Measurements from ENCODE around the gene MID1. TPM values are rescaled to one million over a fixed set of nuclear protein-coding genes. Genes with fewer than 3 reads are reported as not detected.
A peak's percentile ranks its signal among the peaks of the same experiment; 100 is the strongest.
"Not testable (repeated sequence)": the region's sequence is repeated elsewhere in the genome, so short reads cannot be mapped to it uniquely, and the experiment has no call there.

Gene MID1
- total RNA-seq, 1 donor from 2014 or later: 7.0 TPM

DNA sequence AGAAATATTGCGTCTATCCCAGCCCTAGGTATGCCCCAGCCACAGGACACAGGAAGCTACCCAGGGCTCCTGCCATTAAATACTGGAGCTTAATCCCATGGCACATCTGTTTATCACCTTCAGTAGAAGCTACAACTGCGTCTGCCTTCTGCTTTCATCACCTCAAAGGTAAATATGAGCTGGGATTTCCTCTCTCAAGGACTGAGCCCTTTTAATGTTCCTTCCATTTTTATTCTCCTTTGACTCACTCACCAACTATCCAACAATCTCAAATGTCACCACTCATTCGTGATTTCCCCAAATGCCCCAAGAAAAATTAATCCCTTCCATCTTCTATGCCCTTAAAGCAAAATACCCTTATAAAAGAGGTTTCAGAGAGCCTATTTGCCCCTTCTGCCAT lies 1.8 kb upstream of the MID1 start:
- ATAC-seq: no peak
- DNase-seq (ENCODE audit: missing footprints): no peak
- intact Hi-C loops (cut with DNase I): no loop called here

DNA sequence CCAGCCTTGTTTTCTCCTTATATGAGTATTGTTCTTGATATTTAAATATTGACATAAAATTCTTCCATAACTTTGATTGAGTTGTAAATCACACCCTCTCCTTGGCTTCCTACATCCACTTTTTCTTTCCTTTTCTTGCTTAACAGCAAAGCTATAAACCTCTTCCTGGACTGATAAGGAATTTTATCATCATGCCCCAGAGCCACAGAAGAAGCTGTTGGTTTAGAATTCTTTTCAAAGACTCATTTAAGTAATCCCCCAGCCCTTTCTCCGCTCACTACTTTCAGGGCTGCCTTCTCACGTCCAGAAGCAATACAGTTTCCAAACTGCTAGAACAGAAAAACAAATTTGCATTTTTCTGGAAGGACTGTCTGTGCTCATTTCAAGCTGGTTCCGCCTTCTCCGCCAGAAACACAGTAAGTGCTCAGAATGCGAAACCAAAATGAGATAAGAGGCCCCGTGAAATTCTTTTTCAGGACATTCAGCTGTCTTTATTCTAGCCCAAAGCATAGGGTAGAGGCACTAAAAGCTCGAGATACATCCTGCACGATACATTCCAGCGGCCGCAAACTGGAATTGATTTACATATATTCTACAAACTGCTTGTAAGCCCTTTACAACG lies 849 bp downstream of the MID1 start:
- DNase-seq (ENCODE audit: missing footprints) (no peak), ATAC-seq (peak; percentile 9)
- intact Hi-C loops (cut with DNase I): loop anchor here (5.0 to 10.0 kb wide), 2 partner anchors 135 to 427 kb away; no protein-coding TSS in a partner anchor

GRCh38 chrX:10618961-10619360 lies 1.4 kb downstream of the MID1 start:
- DNase-seq (ENCODE audit: missing footprints) (no peak), ATAC-seq (no peak)
- intact Hi-C loops (cut with DNase I): loop anchor here (5.0 to 10.0 kb wide), 2 partner anchors 134 to 427 kb away; no protein-coding TSS in a partner anchor

DNA sequence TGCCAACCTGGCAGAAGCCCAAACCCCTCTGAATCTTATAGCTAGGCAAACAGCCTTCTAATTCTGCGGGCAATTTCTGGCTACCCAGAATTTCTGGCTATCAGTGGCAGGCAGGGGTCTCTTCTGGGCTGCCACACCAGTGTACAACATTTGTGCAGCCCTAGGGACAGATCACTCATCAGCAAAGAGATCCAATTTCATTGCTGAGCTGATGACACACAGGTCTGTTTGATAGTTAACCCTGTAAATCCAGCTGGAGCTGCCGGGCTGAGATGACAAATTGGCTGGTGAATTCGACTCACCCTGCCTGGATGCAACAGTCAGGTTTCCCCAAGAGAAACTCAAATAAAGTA lies 2.4 kb downstream of the MID1 start:
- ATAC-seq (no peak), DNase-seq (ENCODE audit: missing footprints) (no peak)
- intact Hi-C loops (cut with DNase I): loop anchor here (5.0 to 10.0 kb wide), 2 partner anchors 133 to 426 kb away; no protein-coding TSS in a partner anchor

DNA sequence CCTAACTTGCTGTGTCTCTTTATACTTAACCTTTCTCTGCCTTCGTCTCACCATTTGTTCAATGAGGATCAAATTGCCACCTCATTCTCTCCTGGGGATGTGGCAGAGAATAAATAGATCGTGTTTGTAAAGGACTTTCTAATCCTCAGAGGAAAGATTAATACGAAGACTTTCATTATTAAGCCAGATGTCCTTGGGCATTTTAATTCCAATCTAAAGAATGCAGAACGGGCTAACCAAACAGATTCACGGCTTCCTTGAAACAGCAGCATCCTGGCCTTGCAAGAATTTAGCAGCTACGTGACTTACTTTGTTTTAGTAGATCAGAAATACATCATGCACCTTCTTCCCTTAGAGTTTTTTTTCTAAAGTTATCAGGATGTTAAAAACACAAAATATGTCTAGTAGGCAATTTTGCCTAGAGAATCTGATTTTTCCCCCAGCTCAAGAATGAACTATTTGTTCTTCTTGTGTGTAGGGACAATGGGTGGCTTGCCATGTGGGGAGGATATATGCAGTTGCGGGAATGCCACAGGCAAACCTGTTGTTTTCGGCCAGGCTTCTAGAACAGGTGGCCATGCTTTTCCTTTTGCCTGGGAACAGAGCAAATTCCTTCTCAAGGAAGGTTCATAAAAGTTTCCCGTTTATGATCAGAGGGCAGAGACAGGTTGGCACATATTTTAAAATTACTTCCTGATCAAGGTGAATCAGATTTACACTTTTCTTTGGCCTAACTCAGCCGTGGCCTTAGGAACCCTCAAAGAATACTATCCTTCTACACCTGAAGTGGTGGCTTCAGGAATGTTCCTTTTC lies 3.0 kb downstream of the MID1 start:
- intact Hi-C loops (cut with DNase I): loop anchor here (5.0 to 10.0 kb wide), 2 partner anchors 133 to 425 kb away; no protein-coding TSS in a partner anchor
- no peak for ATAC-seq
- no peak for DNase-seq (ENCODE audit: missing footprints)

DNA sequence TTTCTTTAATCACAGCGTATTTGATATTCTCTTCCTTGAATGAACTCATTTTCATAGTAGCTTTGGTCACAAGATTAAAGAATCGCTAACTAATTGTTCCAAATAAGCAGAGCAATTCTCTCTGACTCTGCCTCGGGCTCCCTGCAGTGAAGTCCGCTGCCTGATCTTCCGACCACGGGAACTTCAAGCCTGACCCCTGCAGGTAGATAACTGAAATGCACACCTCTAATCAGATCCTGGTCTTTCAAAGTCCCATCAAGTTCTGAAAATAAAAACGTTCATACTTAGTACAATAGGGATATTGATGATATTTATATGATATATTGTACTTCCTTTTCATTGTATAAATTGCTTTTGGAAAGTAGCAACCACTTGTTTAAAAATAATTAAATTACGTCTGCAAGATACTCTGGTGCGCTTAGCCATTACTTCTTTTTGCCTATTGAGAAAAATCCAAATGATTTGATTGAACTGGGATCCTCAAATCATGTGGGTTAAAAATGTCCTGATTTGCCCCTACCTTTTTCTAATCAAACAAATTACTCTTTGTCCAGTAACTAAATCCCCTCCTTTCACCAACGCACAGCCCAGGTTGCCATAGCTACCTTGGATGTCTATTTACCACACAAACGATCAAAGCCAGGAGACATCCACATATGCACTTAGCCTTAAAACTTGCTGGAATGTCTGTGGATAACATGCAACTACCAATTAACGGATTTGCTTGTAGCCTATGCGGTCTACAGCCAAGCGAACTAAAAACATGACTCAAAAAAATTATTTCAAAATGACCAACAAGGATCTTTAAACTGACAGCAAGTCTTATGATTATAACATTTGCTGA lies 4.2 kb downstream of the MID1 start:
- intact Hi-C loops (cut with DNase I): loop anchor here (5.0 to 10.0 kb wide), 2 partner anchors 131 to 424 kb away; no protein-coding TSS in a partner anchor
- no peak for DNase-seq (ENCODE audit: missing footprints)

DNA sequence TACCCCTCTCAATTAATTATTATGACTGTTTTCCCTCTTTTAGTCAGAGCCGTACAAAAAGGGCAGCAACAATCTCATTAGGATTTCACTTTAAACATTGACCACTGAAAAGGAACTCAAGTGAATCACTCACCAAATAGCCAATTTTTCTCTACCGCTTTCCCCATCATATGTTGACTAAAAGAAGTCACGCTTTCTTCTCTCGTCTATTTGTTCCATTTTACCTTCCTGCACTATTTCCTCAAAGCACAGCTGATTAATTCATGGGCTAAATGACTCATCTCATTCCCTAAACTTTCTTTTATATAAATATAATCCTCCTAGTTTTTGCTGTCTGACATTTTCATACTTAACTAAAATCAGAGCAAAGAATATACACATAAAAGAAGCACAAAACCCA lies 8.2 kb downstream of the MID1 start:
- DNase-seq (ENCODE audit: missing footprints): no peak
- ATAC-seq: no peak
- intact Hi-C loops (cut with DNase I): loop anchor here (10.0 kb wide), 1 partner anchor 127 kb away; no protein-coding TSS in a partner anchor

More for the DNA sequence above, 4.2 kb downstream of the MID1 start:
- peak; percentile 58 for ATAC-seq

- intact Hi-C loops (cut with DNase I): loop anchor here (10.0 kb wide), 1 partner anchor 127 kb away; no protein-coding TSS in a partner anchor
- DNase-seq (ENCODE audit: missing footprints) (no peak), ATAC-seq (no peak)
Measured at GRCh38 chrX:10611441-10612090, 8.8 kb downstream of the MID1 start.

DNA sequence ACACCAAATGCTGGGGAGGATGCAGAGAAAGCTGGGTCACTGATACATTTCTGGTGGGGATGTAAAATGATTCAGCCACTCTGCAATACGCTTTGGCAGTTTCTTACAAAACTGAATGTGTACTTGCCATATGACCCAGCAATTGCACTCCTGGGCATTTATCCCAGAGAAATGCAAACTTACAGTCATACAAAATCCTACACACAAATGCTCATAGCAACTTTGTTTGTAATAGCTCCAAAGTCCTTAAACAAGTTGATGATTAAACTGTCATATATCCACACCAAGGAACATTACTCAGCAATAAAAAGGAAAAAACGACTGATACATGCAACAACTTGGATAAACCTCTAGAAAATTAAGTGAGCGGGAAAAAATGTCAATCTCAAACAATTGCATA lies 12.3 kb downstream of the MID1 start:
- ATAC-seq (no peak), DNase-seq (ENCODE audit: missing footprints) (no peak)
- intact Hi-C loops (cut with DNase I): no loop called here

DNA sequence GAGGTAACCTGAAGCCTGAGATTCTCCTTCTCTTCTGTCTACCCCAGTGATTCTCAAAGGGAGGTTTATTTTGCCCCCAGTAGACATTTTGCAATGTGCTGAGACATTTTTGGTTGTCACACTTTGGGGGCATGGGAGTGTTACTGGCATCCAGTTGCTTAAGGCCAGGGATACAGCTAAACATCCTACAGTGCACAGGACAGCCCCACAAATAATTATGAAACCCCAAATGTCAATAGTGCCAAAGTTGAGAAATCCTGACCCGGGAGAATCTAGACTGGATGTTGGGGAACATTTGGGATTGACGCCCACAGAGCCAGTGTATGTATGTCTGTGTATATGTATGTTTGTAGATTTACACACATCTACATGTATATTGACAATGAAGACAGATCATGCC lies 13.2 kb downstream of the MID1 start:
- intact Hi-C loops (cut with DNase I): no loop called here
- no peak for DNase-seq (ENCODE audit: missing footprints)

GRCh38 chrX:10603612-10604011 lies 16.8 kb downstream of the MID1 start:
- DNase-seq (ENCODE audit: missing footprints) (no peak), ATAC-seq (no peak)
- intact Hi-C loops (cut with DNase I): no loop called here

More for the DNA sequence above, 13.2 kb downstream of the MID1 start:
- ATAC-seq: no peak

- intact Hi-C loops (cut with DNase I): no loop called here
- no peak for ATAC-seq
Measured at GRCh38 chrX:10602646-10603045, 17.7 kb downstream of the MID1 start.

GRCh38 chrX:10600479-10600878 lies 19.9 kb downstream of the MID1 start:
- ATAC-seq (no peak), DNase-seq (ENCODE audit: missing footprints) (no peak)
- intact Hi-C loops (cut with DNase I): no loop called here

More at GRCh38 chrX:10602646-10603045, 17.7 kb downstream of the MID1 start:
- no peak for DNase-seq (ENCODE audit: missing footprints)

- DNase-seq (ENCODE audit: missing footprints): no peak
- ATAC-seq: peak; percentile 91
- intact Hi-C loops (cut with DNase I): no loop called here
Measured at GRCh38 chrX:10598540-10598939, 21.8 kb downstream of the MID1 start.

GRCh38 chrX:10597871-10598270 lies 22.5 kb downstream of the MID1 start:
- DNase-seq (ENCODE audit: missing footprints) (no peak), ATAC-seq (no peak)
- intact Hi-C loops (cut with DNase I): no loop called here

DNA sequence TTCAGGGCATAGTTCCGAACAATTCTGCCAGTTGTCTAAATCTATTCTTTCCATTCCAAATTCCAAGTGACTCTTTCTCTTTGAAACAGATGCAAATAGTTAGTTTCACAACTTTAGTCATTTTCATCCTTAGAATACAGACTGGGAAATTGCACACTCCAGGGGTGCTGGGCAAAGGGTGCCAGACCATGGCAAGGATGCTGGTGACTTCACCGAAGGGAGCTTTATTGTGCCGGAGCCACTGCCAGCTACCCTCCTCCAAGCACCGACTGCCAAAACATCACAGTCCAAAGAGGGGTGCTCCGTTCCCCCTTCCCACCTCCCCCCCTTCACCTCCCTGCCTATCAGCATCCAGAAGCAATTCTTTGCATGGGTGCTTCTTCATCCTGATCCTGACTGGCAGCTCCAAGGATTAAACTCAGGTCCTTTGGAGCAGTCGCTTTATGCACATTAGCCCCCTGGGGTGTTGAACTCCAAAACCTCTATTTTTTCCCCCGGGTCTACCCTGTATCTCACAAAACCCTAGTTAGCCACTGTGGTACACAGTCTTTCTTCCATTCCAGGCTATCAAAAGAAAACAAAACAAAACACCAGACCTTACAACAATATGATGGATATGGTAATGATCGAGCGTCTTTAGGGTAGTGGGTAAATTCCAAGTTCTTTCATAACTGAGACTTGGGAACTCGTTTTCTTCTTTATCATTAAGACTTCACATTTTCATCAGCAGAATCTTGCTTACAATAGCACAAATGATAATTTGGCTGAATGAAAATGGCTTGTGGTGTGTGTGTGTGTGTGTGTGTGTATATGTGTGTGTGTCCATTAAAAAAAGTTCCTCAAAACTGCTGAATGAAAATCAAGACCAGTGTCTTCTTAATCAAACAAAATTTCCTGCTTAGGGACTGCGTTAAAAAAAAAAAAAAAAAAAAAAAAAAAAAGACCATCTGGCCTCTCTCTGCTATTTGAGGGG lies 28.7 kb downstream of the MID1 start:
- intact Hi-C loops (cut with DNase I): no loop called here
- DNase-seq (ENCODE audit: missing footprints) (no peak), ATAC-seq (no peak)

- DNase-seq (ENCODE audit: missing footprints); intact Hi-C loops (cut with DNase I); ATAC-seq: not testable (repeated sequence)
Measured at GRCh38 chrX:10589787-10590186, 30.6 kb downstream of the MID1 start.
